GM18499 (cell line): ENCODE results near the gene C6orf52.

Source experiments
- ATAC-seq: cut with Tn5 transposase; IDR thresholded peaks from one replicate; pipeline ENCODE4 v1.9.1; 2021; ENCODE audit warnings: moderate number of reproducible peaks; ENCODE audit not compliant: insufficient read depth, unreplicated experiment

C6orf52 gene

DNA sequence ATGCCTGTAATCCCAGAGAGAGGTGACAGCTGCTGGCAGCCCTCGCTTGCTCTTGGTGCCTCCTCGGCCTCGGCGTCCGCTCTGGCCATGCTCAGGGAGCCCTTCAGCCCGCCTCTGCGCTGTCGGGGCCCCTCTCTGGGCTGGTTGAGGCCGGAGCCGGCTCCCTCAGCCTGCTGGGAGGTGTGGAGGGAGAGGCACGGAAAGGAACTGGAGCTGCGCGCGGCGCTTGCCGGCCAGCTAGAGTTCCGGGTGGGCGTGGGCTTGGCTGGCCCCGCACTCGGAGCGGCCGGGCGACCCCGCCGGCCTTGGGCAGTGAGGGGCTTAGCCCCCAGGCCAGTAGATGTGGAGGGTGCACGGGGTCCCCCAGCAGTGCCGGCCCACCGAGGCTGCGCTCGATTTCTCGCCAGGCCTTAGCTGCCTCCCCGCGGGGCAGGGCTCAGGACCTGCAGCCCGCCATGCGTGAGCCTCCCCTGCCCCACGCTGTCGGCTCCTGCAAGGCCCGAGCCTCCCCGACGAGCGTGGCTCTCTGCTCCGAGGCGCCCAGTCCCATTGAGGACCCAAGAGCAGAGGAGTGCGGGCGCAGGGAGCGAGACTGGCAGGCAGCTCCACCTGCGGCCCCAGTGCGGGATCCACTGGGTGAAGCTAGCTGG lies 34.6 kb downstream of the C6orf52 start:
- ATAC-seq: no peak

DNA sequence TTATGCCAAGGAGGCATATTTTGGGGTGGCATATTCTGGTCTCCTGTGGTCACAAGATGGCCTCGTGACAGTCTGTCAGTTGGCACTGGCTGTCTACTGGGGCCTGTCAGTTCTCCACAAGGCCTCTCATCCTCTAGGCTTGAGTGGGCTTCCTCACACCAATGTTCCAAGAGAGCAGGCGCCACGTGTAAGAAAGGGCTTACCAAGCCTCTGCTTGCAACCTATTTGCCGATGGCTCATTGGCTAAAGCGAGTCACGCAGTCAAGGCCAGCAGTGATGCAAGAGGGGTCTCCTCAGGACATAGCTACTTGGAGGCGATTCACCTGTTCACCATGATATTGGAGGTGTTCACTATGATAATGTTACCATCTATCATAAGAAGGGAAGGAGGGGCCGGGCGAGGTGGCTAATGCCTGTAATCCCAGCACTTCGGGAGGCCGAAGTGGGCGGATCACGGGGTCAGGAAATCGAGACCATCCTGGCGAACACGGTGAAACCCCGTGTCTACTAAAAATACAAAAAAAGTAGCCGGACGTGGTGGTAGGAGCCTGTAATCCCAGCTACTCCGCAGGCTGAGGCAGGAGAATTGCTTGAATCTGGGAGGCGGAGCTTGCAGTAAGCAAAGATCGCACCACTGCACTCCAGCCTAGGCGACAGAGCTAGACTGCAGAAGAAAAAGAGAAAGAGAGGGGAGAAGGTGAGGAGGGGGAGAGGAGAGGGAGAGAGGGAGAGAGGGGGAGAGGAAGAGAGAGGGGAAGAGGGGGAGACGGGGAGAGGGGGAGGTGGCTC lies 35.3 kb downstream of the C6orf52 start:
- ATAC-seq: no peak

DNA sequence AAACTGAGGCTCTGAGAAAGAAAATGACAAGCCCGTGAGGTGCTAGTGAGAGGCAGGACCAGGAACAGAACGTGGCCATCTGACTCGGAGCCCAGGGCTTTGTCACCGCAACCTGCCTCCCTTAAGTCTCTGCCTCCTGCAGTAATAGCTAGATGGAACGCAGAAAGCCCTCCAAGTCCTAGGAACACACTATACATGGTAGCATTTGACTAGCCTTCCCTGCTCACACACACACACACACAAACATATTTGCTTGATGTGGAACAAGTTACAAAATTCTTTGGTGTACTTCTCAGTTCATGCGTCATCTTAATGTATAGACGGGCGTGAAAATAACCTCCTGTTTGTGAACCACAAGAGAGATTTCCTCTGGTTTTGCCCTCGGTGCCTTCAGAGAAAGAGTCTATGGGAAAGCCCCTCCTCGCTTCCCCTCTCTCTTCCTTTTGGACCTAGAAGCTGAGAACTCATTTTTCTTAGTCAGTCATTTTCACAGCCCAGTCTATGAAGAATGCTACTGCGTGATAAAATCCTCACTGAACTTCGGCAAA lies 38.8 kb downstream of the C6orf52 start:
- peak; percentile 65 for ATAC-seq

DNA sequence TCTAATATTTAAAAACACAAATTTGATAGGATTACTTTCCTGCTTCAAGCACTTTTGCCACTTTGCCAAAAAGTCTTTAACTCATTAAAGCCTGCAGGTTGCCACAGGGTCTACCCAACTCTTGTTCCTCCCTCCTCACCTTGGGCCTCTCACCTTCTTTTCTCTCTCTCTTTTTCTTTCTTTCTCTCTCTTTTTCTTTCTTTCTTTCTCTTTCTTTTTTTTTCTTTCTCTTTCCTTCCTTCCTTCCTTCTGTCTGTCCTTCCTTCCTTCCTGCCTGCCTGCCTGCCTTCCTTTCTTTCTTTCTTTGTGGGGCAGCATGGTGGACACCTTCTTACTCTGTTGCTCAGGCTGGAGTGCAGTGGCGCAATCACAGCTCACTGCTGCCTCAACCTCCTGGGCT lies 50.2 kb downstream of the C6orf52 start:
- no peak for ATAC-seq

DNA sequence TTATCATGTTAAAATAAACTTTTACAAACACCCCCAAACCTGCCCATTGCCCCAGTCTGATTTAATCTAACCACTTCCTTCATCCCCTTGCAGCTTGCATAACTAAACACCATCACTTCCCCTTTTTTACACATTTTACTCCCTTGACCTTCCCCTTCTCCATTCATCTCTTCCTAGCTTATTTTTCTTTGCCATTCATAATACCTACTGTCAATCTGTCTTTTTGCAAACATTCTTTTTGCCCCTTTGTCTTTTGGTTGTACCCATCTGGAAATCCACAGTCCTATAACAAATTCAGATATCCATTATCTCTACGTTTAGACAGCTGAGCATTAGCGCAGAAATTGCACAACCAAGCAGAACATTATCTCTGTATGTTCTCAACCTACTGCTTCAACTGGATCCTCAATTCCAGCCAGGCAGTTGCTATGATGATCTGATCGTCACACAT lies 51.2 kb downstream of the C6orf52 start:
- ATAC-seq: peak; percentile 70

DNA sequence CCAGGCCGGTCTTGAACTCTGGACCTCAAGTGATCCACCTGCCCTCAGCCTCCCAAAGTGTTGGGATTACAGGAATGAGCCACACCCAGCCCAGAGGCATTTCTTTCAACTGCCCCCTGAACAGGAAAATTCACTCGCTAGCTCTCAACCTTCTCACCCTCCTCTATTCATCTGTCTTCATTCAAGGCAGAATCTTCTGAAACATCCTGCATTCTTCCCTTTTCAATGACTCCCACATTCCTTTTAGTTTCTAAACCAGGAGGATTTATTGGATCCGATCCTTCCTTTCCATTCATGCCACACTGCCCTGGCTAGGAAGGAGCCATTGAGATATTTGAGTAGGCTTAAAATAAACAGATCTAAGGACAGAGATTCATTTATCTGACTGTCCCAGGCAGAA lies 52.9 kb downstream of the C6orf52 start:
- ATAC-seq: no peak

DNA sequence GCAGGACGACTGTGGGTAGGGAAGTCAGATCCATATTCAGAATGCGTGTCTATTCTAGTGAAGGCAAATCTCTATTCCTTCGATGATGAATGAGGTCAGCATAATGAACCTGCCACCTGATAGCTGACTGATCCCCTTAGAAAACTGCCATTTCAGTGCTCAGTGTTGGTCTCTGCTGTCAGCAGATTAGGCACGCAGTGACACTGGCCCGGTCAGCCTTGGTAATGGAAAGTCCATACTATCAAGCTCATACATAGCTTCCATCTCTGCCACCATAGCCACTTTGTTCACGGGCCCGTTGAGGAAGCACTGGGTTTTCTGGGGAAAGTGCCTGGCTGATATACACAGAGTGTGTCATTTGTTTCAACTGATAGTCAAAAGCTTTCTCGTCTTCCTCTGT lies 54.0 kb downstream of the C6orf52 start:
- no peak for ATAC-seq

DNA sequence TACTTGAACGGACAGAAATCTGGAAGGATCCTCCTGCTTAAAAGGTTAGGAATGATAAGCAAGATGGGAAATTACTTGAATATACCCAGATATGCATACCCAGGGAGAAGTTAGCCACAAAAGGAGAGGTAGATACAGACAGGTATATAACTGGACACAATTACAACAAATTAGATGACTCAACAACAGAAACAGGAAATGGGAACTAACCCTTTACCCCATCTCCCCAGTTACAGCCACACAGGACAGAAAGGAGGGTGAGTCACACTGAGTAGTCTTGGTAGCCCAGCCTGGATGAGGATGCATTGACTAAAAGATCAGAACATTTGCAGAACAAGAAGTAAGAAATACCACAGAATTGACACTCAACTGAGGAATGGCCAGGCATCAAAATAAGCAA lies 61.2 kb downstream of the C6orf52 start:
- ATAC-seq: peak; percentile 98

DNA sequence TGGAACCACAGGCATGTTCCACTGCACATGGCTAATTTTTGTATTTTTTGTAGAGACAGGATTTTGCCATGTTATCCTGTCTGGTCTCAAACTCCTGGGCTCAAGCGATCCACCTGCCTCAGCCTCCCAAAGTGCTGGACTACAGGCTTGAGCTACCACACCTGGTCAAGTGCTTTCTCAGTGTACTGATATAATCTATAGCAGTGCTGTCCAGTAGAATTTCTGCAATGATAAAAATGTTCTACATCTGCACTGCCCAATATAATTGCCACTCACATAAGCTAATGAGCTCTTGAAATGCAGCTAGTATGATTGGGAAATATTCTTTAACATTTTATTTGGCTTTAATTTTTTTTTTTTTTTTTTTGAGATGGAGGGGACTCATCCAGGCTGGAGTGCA lies 64.2 kb downstream of the C6orf52 start:
- ATAC-seq: no peak

DNA sequence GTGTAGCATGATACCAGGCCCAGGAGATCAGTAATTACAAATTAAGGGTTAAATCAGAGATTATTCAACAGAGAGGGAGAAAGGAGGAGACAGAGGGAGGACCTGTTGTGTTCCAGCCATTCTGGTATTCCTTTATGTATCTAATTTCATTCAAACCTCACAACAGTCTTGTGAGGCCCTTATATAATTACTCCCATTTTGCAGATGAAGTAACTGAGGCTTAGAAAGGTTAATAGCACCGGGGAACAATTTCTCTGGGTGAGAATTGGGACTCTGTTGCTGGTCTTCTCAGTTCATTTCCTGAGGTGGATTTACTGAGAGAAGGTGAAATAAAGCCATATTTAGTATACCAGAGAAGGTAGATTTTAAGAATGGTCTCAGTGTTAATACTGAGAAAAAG lies 66.6 kb downstream of the C6orf52 start:
- ATAC-seq: no peak

DNA sequence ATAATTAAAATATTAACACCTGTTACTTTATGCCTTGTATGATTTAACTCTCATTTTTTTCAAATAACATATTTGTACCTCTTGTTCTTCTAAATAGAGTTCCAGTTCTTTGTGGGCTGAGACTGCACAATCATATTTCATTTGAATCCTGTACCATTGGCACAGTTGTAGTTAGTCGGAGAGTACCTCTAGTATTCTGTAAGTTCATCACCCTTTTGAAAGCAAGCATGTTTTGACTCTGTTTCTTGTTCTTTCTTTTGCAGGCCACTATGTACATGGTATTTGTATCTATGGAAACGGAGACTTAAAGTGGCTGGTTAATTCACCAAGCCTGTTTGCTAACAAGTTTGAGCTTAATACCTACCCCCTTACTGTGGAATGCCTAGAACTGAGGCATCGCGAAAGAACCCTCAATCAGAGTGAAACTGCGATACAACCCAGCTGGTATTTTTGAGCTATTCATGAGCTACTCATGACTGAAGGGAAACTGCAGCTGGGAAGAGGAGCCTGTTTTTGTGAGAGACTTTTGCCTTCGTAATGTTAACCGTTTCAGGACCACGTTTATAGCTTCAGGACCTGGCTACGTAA lies 68.2 kb downstream of the C6orf52 start:
- no peak for ATAC-seq

DNA sequence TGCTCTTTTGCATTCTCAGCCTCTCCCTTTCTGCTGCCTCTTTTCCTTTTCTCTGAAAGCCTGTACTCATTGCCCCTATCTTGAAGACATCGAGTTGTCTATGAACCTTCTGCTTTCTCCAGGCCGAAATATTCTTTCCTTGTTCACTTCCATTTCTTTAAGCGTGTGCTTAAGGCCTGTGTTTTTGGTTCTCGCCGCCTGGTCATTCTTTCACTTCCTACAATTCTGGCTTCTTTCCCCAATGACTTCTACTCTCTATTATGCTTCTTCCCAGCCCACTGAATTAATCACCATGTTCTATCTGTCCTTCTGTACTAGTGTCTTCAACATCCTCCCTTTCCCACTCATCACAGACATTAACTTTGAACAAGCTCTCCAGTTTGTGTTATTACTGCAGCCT lies 69.6 kb downstream of the C6orf52 start:
- ATAC-seq: no peak

DNA sequence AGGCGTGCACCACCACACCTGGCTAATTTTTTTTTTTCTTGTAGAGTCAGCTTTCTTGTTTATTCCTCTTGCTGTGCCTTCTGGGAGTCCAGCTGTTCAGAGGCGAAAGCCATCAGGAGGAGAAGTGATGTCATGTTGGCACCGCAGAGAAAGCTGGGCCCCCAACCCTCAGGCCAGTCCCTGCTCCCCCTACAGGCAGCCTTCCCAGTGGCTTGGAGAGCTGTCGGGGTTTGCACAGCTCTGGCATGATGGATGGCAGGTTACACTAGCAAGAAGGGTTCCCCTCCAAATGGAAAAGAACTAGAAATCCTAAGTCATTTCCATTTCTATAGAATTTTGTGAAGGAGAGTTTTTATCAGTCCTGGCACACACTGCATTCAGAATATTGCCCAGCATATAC lies 72.6 kb downstream of the C6orf52 start:
- no peak for ATAC-seq
